HepG2 (cell line): ENCODE data around the gene DNPH1. TPM values are rescaled to one million over a fixed set of nuclear protein-coding genes. Genes with fewer than 3 reads are reported as not detected.

Experiments
- AHDC1 ChIP-seq: sonication (generic); formaldehyde crosslinking; IDR thresholded peaks from 2 replicates; pipeline ENCODE4 v1.5.1; 2020; ENCODE audit warnings: mild to moderate bottlenecking, missing genetic modification reagents, borderline replicate concordance
- BCLAF1 ChIP-seq: fragments of 450-650 bp; IDR thresholded peaks from 2 replicates; pipeline ENCODE4 v1.6.1; 2017; ENCODE audit warnings: mild to moderate bottlenecking
- HNRNPK ChIP-seq: fragments of 200-400 bp; formaldehyde crosslinking; IDR thresholded peaks from 2 replicates; pipeline ENCODE4 v1.6.1; 2018; ENCODE audit warnings: low read length, low read depth, moderate library complexity, mild to moderate bottlenecking; ENCODE audit not compliant: poor library complexity, severe bottlenecking
- HOXA9 ChIP-seq: sonication (generic); formaldehyde crosslinking; IDR thresholded peaks from 2 replicates; pipeline ENCODE4 v1.8.1; 2022; ENCODE audit warnings: missing genetic modification reagents, mild to moderate bottlenecking, moderate library complexity, borderline replicate concordance
- NCOA2 ChIP-seq: sonication (generic); formaldehyde crosslinking; IDR thresholded peaks from 2 replicates; pipeline ENCODE4 v1.8.0; 2022; ENCODE audit warnings: inconsistent platforms
- NRL ChIP-seq: sonication (generic); formaldehyde crosslinking; IDR thresholded peaks from 2 replicates; pipeline ENCODE4 v1.5.0; 2020; ENCODE audit warnings: missing genetic modification reagents, mild to moderate bottlenecking, moderate library complexity, borderline replicate concordance
- PITX1 ChIP-seq: sonication (generic); formaldehyde crosslinking; IDR thresholded peaks from 2 replicates; pipeline ENCODE4 v1.5.1; 2020; ENCODE audit warnings: mild to moderate bottlenecking, missing genetic modification reagents
- RAD21 ChIP-seq: fragments of 450-650 bp; formaldehyde crosslinking; IDR thresholded peaks from 2 replicates; pipeline ENCODE4 v1.5.0; 2020; ENCODE audit warnings: mild to moderate bottlenecking
- RORA ChIP-seq: sonication (generic); formaldehyde crosslinking; IDR thresholded peaks from 2 replicates; pipeline ENCODE4 v1.5.0; 2020; ENCODE audit warnings: mild to moderate bottlenecking, missing genetic modification reagents, moderate library complexity
- SMAD1 ChIP-seq: sonication (generic); formaldehyde crosslinking; IDR thresholded peaks from 2 replicates; pipeline ENCODE4 v1.4.0; 2020; ENCODE audit warnings: missing genetic modification reagents, low read depth, mild to moderate bottlenecking, borderline replicate concordance
- SOX13 ChIP-seq, 3 experiments: fragments of 450-650 bp in 1 of 3; sonication (generic) in 1 of 3; formaldehyde crosslinking in 1 of 3; IDR thresholded peaks in 2 of 3; conservative IDR thresholded peaks in 1 of 3; 2 replicates each; pipeline versions ENCODE4 v1.5.0 to v1.6.1; 2016 to 2020; ENCODE audit warnings: antibody characterized with exemption in 1 of 3, mild to moderate bottlenecking in 1 of 3, missing compliant biosample characterization in 1 of 3, missing genetic modification reagents in 1 of 3, moderate library complexity in 1 of 3
- ZC3H13 ChIP-seq: sonication (generic); formaldehyde crosslinking; IDR thresholded peaks from 2 replicates; pipeline ENCODE4 v1.8.1; 2023; ENCODE audit warnings: mild to moderate bottlenecking, missing genetic modification reagents, moderate library complexity
- ZFX ChIP-seq: sonication (generic); formaldehyde crosslinking; IDR thresholded peaks from 2 replicates; pipeline ENCODE4 v1.4.0; 2020; ENCODE audit warnings: mild to moderate bottlenecking, low read depth, missing genetic modification reagents, moderate library complexity
- ZNF235 ChIP-seq: sonication (generic); formaldehyde crosslinking; IDR thresholded peaks from 2 replicates; pipeline ENCODE4 v1.8.1; 2023; ENCODE audit warnings: mild to moderate bottlenecking, missing genetic modification reagents, borderline replicate concordance
- ZNF335 ChIP-seq: sonication (generic); formaldehyde crosslinking; IDR thresholded peaks from 2 replicates; pipeline ENCODE4 v1.4.0; 2020; ENCODE audit warnings: missing genetic modification reagents
- ZNF670 ChIP-seq: sonication (generic); formaldehyde crosslinking; IDR thresholded peaks from 2 replicates; pipeline ENCODE4 v1.8.0; 2022; ENCODE audit warnings: mild to moderate bottlenecking, missing genetic modification reagents, borderline replicate concordance
- ZNF710 ChIP-seq: sonication (generic); formaldehyde crosslinking; IDR thresholded peaks from 2 replicates; pipeline ENCODE4 v1.5.0; 2020; ENCODE audit warnings: mild to moderate bottlenecking, missing genetic modification reagents, borderline replicate concordance
- polyA plus RNA-seq, 8 experiments: library from polyadenylated mRNA; depleted of rRNA in 3 of 8; stranded (reverse) in 7 of 8; unstranded in 1 of 8; fragments of >200 nt; fragmentation: Illumina TruSeq in 4 of 8; extraction: Trizol in 4 of 8; gene quantifications; 2 replicates each; pipeline versions ENCODE4 v1.2.1 to v1.2.3, GENCODE V29; 2011 to 2016; ENCODE audit warnings: low read depth in 4 of 8, missing spikeins in 1 of 8, mixed read lengths in 1 of 8; ENCODE audit not compliant: insufficient read depth in 1 of 8
- total RNA-seq, 5 experiments: library from RNA; depleted of rRNA; stranded (reverse); fragments of >200 nt; fragmentation: Illumina TruSeq; extraction: Trizol; gene quantifications; 2 replicates each; pipeline ENCODE4 v1.2.3, GENCODE V29; 2016; ENCODE audit warnings: low read depth in 1 of 5

Gene DNPH1
- total and polyA plus RNA-seq, 2 of the 13 experiments (the other 11 are each of a cell fraction or from before 2014, with no cell fraction given) = 56.5 to 75.1 TPM

GRCh38 chr6:43247114-43247999, 18.1 kb upstream of the DNPH1 start (continued):
- TF ChIP-seq PITX1 (CRISPR knock-in tag) (no peak; the same call in 1 of the 2 replicates), ZNF335 (peak; percentile 98), RAD21 (no peak; the same call in 1 of the 2 replicates), ZNF670 (CRISPR knock-in tag) (peak; percentile 54; the same call in 1 of the 2 replicates), NRL (CRISPR knock-in tag) (no peak), ZFX (CRISPR knock-in tag) (peak; percentile 88), HOXA9 (CRISPR knock-in tag) (0 out of 2 replicates have a peak, but pooled peaks have one; percentile 10), NCOA2 (CRISPR knock-in tag) (no peak), BCLAF1 (no peak), ZNF710 (CRISPR knock-in tag) (no peak; the same call in 1 of the 2 replicates), SMAD1 (CRISPR knock-in tag) (no peak), HNRNPK (peak; percentile 79), SOX13 (IDR thresholded peaks at IDR 0.05) (no peak), SOX13 (CRISPR knock-in tag; conservative IDR thresholded peaks at IDR 0.05 in 1 of 2, IDR thresholded peaks at IDR 0.05 in 1 of 2) (no peak; a peak in 1 of 4 replicates), ZC3H13 (CRISPR knock-in tag) (no peak), RORA (CRISPR knock-in tag) (no peak), ZNF235 (CRISPR knock-in tag) (no peak), AHDC1 (CRISPR knock-in tag) (no peak)
